Activated T-cell treated with anti-CD3 and anti-CD28 coated beads, Interleukin-2, amount 50 U/mL, for 24 hours (primary cell): ENCODE results near the gene MYO1B.

Source experiments
- DNase-seq: peaks from one replicate; pipeline ENCODE4 v3.0.0-alpha.2; 2020
- H3K27ac Mint-ChIP-seq: 2 replicates; pipeline ENCODE4 v1.8.0; 2020; ENCODE audit warnings: mild to moderate bottlenecking, mixed read lengths
- H3K27me3 Mint-ChIP-seq: 2 replicates; pipeline ENCODE4 v1.8.0; 2020; ENCODE audit warnings: mixed read lengths
- H3K36me3 Mint-ChIP-seq: 2 replicates; pipeline ENCODE4 v1.8.0; 2020; ENCODE audit warnings: low read depth, mixed read lengths
- H3K4me1 Mint-ChIP-seq: 2 replicates; pipeline ENCODE4 v1.8.0; 2020; ENCODE audit warnings: low read depth, mixed read lengths
- H3K4me3 Mint-ChIP-seq: 2 replicates; pipeline ENCODE4 v1.8.0; 2020; ENCODE audit warnings: mild to moderate bottlenecking, moderate library complexity, mixed read lengths
- H3K9me3 Mint-ChIP-seq: 2 replicates; pipeline ENCODE4 v1.8.0; 2020; ENCODE audit warnings: mixed read lengths

Gene MYO1B

GRCh38 chr2:191352536-191352935 is 107.3 kb downstream of the MYO1B start:
- H3K27me3 Mint-ChIP-seq = no peaks in the 10 kb centered on the region
- H3K4me3 Mint-ChIP-seq = no peak overlapping the region
- DNase-seq = no peak
- no peaks in the 10 kb centered on the region for H3K9me3 Mint-ChIP-seq
- no peaks in the 10 kb centered on the region for H3K4me1 Mint-ChIP-seq
- H3K36me3 Mint-ChIP-seq = no peaks in the 10 kb centered on the region
- no peak overlapping the region for H3K27ac Mint-ChIP-seq

GRCh38 chr2:191355170-191355758 is 110.1 kb downstream of the MYO1B start:
- DNase-seq = no peak
- Mint-ChIP-seq H3K4me1 (no peaks in the 10 kb centered on the region), H3K36me3 (no peaks in the 10 kb centered on the region), H3K4me3 (no peak overlapping the region), H3K9me3 (no peaks in the 10 kb centered on the region), H3K27me3 (no peaks in the 10 kb centered on the region), H3K27ac (no peak overlapping the region)

DNA sequence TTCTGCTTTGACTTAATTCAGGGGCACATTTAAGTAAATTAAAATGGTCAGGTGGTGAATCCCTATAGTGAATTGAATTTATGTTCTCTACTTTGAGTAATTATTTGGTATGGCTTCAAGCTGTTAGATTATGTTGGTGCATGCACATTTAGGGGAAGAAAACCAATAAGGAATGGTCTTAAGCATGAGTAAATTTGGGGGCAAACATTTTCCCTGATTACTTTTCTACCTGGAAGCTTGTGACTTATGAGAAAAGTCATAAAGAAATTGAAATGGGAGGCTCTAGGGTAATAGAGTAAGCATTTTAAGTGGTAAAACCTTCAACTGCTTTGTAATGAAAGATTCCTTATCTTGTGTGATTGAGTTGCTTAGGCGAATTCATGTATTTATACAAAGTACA is 112.5 kb downstream of the MYO1B start:
- DNase-seq = no peak
- Mint-ChIP-seq H3K27ac (no peak overlapping the region), H3K27me3 (no peaks in the 10 kb centered on the region), H3K9me3 (no peaks in the 10 kb centered on the region), H3K36me3 (no peaks in the 10 kb centered on the region), H3K4me3 (no peak overlapping the region), H3K4me1 (no peaks in the 10 kb centered on the region)

DNA sequence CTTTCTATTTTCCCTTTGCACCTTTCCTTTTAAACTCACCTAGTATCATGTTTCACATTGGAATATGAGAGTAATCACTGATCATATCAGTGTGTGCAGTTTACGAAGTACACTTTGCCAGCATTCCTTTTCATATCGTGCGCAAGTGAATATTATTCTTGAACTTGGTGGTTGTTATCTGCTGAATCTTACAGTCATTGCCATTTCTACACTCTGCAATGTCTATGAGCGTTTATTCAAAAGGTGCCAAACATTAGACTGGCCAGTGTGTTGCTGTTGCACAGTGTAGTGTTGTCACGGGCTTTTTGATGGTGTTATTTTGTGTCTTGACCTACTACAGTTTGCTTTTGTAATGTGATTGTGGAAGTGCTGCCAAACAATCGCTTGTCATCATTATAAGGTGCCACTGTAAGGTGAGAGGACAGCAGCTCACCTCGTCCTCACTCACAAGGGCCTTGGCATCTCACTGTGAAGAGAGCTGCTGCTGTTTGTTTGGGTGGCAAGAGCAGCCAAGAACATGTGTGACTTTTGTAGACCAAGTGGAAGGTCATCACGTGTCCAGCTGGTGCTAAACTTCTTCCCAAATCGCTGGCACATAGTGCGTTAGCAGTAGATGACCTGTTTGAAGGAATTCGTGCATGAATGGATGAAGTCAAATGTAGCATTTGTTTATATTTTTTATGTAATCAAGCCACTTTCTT is 113.3 kb downstream of the MYO1B start:
- H3K4me3 Mint-ChIP-seq = no peak overlapping the region
- H3K27me3 Mint-ChIP-seq = no peaks in the 10 kb centered on the region
- no peaks in the 10 kb centered on the region for H3K36me3 Mint-ChIP-seq
- H3K4me1 Mint-ChIP-seq = no peaks in the 10 kb centered on the region
- H3K27ac Mint-ChIP-seq = no peak overlapping the region
- no peak for DNase-seq
- H3K9me3 Mint-ChIP-seq = no peaks in the 10 kb centered on the region

- Mint-ChIP-seq H3K9me3 (no peaks in the 10 kb centered on the region), H3K4me1 (no peaks in the 10 kb centered on the region), H3K36me3 (no peaks in the 10 kb centered on the region), H3K27ac (no peak overlapping the region), H3K27me3 (no peaks in the 10 kb centered on the region), H3K4me3 (no peak overlapping the region)
- DNase-seq = no peak
Measured at GRCh38 chr2:191359133-191359532, 113.9 kb downstream of the MYO1B start.

- no peaks in the 10 kb centered on the region for H3K9me3 Mint-ChIP-seq
- no peaks in the 10 kb centered on the region for H3K27me3 Mint-ChIP-seq
- no peak overlapping the region for H3K27ac Mint-ChIP-seq
- no peak for DNase-seq
- H3K4me1 Mint-ChIP-seq = no peaks in the 10 kb centered on the region
- H3K36me3 Mint-ChIP-seq = peaks cover under 1% of the 10 kb centered on the region
- no peak overlapping the region for H3K4me3 Mint-ChIP-seq
Measured at GRCh38 chr2:191360918-191361317, 115.7 kb downstream of the MYO1B start.

DNA sequence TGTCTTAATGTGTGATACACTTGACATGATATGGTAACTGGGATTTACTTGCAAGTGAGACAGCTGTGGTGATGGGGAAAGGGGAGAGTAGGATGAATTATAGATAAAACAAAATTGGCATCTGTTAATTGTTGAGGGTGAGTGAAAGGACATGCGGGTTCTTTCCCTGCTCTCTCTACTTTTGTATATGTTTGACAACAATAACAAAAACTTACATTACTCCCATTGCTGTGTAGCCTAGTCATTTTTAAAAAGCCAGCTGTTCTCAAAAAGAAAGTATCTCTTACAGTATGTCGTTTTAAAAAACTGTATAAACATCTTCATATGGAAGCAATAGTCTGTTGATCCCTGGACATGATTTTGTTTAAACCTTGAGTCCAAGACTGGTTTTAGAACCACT is 117.6 kb downstream of the MYO1B start:
- Mint-ChIP-seq H3K9me3 (no peaks in the 10 kb centered on the region), H3K27ac (no peak overlapping the region), H3K27me3 (no peaks in the 10 kb centered on the region), H3K36me3 (peaks cover 1% of the 10 kb centered on the region), H3K4me3 (no peak overlapping the region), H3K4me1 (no peaks in the 10 kb centered on the region)
- DNase-seq = no peak

- Mint-ChIP-seq H3K4me3 (no peak overlapping the region), H3K27me3 (no peaks in the 10 kb centered on the region), H3K9me3 (no peaks in the 10 kb centered on the region), H3K36me3 (peaks cover 1% of the 10 kb centered on the region), H3K4me1 (no peaks in the 10 kb centered on the region), H3K27ac (no peak overlapping the region)
- DNase-seq = no peak
Measured at GRCh38 chr2:191363267-191363666, 118.1 kb downstream of the MYO1B start.

- no peaks in the 10 kb centered on the region for H3K9me3 Mint-ChIP-seq
- no peak for DNase-seq
- H3K27me3 Mint-ChIP-seq = no peaks in the 10 kb centered on the region
- no peak overlapping the region for H3K4me3 Mint-ChIP-seq
- no peak overlapping the region for H3K27ac Mint-ChIP-seq
- no peaks in the 10 kb centered on the region for H3K4me1 Mint-ChIP-seq
- peaks cover 1% of the 10 kb centered on the region for H3K36me3 Mint-ChIP-seq
Measured at GRCh38 chr2:191365089-191365488, 119.9 kb downstream of the MYO1B start.

- no peaks in the 10 kb centered on the region for H3K4me1 Mint-ChIP-seq
- no peaks in the 10 kb centered on the region for H3K27me3 Mint-ChIP-seq
- DNase-seq = no peak
- peaks cover 1% of the 10 kb centered on the region for H3K36me3 Mint-ChIP-seq
- no peak overlapping the region for H3K27ac Mint-ChIP-seq
- no peaks in the 10 kb centered on the region for H3K9me3 Mint-ChIP-seq
- H3K4me3 Mint-ChIP-seq = no peak overlapping the region
Measured at GRCh38 chr2:191366199-191366598, 121.0 kb downstream of the MYO1B start.

GRCh38 chr2:191369034-191369433 is 123.8 kb downstream of the MYO1B start:
- no peak overlapping the region for H3K27ac Mint-ChIP-seq
- H3K4me3 Mint-ChIP-seq = no peak overlapping the region
- no peak for DNase-seq

GRCh38 chr2:191374366-191374765 is 129.2 kb downstream of the MYO1B start:
- no peak overlapping the region for H3K4me3 Mint-ChIP-seq

More at GRCh38 chr2:191369034-191369433, 123.8 kb downstream of the MYO1B start:
- Mint-ChIP-seq H3K4me1 (no peaks in the 10 kb centered on the region), H3K36me3 (peaks cover 1% of the 10 kb centered on the region), H3K27me3 (no peaks in the 10 kb centered on the region), H3K9me3 (no peaks in the 10 kb centered on the region)

GRCh38 chr2:191374939-191375338 is 129.7 kb downstream of the MYO1B start:
- DNase-seq = no peak
- Mint-ChIP-seq H3K27ac (no peak overlapping the region), H3K27me3 (no peaks in the 10 kb centered on the region), H3K36me3 (no peaks in the 10 kb centered on the region), H3K4me1 (peaks cover 14% of the 10 kb centered on the region), H3K9me3 (no peaks in the 10 kb centered on the region), H3K4me3 (no peak overlapping the region)

More at GRCh38 chr2:191374366-191374765, 129.2 kb downstream of the MYO1B start:
- DNase-seq = no peak
- H3K27ac Mint-ChIP-seq = no peak overlapping the region
- peaks cover 14% of the 10 kb centered on the region for H3K4me1 Mint-ChIP-seq
- no peaks in the 10 kb centered on the region for H3K9me3 Mint-ChIP-seq
- no peaks in the 10 kb centered on the region for H3K36me3 Mint-ChIP-seq
- H3K27me3 Mint-ChIP-seq = no peaks in the 10 kb centered on the region

DNA sequence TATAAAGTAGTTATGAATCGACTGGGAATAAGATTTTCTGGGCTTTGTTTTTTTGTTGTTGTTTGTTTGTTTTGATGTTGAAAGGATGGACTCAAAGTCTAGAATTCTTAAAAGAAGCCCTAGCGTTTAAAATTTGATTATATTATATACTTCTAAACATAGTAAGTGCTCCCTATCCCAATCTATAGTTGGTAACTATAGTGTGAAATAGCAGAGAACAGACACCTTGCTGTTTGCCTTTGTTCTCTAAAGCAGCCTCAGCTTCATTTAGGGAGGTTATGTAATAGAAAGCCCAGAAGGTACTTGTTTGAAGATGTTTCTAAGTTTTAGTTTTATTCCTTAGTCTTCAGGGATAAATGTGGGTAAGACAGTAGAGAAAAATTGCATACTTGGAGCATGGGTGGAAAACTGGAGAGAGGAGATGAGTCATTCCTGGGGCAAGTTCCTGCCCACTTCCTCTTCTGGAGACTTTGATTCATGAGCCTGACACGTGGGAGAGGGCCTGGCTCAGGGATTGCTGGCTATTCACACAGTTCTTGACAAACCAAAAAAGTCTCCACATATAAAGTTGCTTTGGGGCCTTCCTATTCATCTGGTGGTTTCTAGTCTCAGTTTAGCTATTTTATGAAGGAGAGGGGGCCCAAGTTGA is 131.9 kb downstream of the MYO1B start:
- H3K36me3 Mint-ChIP-seq = no peaks in the 10 kb centered on the region
- H3K9me3 Mint-ChIP-seq = no peaks in the 10 kb centered on the region
- H3K27ac Mint-ChIP-seq = no peak overlapping the region
- no peak for DNase-seq
- H3K27me3 Mint-ChIP-seq = no peaks in the 10 kb centered on the region
- peaks cover 14% of the 10 kb centered on the region for H3K4me1 Mint-ChIP-seq
- no peak overlapping the region for H3K4me3 Mint-ChIP-seq

DNA sequence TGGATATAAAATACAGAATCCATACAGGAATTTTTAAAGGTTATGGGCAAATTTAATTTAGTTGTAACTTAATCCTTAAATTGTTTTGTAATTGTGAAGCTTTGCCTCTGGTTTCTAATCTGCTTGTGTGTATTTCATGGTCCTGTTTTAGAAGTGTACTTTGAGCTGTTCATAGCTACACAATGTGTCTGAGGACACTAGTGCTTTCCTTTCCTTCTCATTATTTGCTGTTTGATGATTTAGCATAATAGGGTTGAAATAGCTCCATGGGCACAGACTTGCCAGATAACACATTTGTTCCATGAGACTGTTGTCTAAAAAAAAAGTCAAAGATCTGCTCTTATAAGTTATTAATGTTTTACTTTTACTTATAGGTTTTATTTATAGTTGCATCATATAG is 134.2 kb downstream of the MYO1B start:
- Mint-ChIP-seq H3K27me3 (no peaks in the 10 kb centered on the region), H3K27ac (no peak overlapping the region), H3K4me1 (peaks cover 14% of the 10 kb centered on the region), H3K36me3 (no peaks in the 10 kb centered on the region), H3K9me3 (no peaks in the 10 kb centered on the region), H3K4me3 (no peak overlapping the region)
- no peak for DNase-seq
